ENCODE measurements around the gene IKBKE.
"Not testable (repeated sequence)": the region's sequence is repeated elsewhere in the genome, so short reads cannot be mapped to it uniquely, and the experiment has no call there.

IKBKE gene

DNA sequence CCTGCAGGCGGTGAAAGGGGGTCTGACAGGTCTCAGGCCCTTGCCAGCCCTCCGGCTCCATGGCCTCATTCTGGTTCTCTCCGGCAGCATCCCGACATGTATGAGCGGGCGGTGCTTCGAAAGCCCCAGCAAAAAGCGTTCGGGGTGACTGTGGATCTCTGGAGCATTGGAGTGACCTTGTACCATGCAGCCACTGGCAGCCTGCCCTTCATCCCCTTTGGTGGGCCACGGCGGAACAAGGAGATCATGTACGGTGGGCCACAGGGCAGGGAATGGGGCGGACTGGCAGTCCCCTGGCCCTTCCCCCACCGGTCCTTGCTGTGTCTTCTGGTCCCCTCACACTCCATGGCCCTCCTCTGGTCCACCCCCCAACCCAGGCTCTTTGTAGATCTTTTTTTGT is 6.3 kb downstream of the IKBKE start:
- no peak for DNase-seq

DNA sequence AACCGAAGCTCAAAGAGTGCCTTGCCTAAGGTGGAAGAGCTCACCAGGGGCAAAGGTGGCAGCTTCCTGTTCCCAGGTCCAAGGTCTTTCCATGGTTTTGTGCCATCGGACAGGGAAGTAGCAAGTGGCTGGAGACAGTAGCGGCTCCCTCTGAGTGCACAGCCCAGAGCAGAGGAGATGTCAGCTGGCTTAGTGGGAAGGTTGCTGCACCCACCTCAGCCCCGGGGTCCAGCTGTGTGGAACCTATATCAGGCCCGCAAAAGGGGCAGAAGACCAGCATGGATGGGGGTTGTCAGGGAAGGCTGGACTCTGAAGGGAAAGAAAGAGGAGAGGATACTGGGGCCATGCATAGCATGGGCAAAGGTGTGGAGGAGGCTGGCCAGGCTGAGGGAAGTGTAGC is 6.8 kb downstream of the IKBKE start:
- no peak for DNase-seq

DNA sequence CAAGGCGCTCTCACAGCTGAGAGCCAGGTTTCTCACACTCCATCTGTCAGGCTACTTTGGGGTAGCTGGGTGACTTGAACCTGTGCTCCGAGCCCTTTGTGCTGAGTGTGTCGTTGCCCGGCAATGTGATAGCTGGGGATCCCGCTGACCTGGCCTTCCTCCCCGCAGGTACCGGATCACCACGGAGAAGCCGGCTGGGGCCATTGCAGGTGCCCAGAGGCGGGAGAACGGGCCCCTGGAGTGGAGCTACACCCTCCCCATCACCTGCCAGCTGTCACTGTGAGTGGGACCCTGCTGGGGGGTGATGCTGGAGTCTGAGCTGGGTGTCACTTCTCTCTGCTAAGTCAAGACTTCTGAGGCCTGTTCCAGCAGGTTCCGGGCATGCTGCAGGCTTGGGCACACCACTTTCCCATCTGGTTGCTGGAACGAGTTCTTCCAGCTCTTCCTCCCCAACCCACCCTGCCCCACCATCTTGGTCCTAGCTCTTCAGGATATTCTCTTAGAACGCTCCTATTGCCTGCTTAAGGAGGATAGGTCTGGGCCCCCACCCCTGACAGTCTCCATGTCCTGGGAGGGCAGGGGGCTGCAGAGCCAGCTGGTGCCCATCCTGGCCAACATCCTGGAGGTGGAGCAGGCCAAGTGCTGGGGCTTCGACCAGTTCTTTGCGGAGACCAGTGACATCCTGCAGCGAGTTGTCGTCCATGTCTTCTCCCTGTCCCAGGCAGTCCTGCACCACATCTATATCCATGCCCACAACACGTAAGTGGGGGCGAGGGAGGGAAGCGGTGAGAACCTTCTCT is 7.5 kb downstream of the IKBKE start:
- peak; percentile 65 for DNase-seq

DNA sequence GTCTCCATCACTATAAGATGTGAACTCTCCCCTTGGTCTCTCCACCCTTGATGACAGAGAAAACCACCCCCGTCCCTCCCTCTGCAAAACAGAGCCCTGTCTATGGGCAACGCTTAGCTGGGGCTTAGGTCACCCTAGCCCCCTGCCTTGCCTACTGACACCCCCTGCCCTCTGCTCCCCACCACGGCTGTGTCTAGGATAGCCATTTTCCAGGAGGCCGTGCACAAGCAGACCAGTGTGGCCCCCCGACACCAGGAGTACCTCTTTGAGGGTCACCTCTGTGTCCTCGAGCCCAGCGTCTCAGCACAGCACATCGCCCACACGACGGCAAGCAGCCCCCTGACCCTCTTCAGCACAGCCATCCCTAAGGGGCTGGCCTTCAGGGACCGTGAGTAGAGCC is 8.5 kb downstream of the IKBKE start:
- DNase-seq: no peak

DNA sequence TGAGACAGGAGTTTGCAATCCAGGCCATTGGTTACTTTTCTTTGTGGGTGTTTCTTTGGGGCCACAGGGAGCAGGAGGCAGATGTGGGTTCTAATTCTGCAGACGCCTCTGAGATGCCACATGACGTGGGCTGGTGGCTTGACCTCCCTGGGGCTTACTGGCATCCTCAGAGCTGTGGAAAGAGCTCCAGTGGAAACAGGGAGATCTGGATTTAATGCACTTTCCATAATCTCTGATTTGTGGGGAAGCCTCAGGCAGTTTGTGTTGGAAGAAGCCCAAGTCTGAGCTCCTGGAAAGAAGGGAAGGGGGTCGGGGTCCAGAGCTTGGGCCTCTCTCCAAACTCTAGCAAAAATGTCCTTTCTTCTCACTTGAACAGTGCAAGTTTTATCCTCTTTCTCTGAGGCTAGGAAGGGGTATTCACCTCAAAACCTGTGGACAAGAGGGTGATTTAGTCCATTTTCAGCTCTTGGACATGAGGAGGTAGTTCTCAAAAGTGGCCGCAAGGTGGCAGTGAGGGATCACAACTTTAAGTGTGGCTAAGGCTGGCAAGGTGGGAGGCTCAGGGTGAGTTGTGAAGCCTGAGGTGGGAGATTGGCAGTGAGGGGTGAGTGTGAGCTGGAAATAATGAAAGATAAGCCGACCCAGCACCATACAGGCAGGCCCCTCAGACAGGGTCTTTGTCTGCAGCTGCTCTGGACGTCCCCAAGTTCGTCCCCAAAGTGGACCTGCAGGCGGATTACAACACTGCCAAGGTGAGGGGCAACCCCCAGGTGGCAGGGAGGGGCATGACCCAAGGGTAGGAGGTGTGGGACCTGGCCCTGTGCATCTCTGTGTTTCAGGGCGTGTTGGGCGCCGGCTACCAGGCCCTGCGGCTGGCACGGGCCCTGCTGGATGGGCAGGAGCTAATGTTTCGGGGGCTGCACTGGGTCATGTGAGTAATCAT is 9.2 kb downstream of the IKBKE start:
- DNase-seq: peak; percentile 71

DNA sequence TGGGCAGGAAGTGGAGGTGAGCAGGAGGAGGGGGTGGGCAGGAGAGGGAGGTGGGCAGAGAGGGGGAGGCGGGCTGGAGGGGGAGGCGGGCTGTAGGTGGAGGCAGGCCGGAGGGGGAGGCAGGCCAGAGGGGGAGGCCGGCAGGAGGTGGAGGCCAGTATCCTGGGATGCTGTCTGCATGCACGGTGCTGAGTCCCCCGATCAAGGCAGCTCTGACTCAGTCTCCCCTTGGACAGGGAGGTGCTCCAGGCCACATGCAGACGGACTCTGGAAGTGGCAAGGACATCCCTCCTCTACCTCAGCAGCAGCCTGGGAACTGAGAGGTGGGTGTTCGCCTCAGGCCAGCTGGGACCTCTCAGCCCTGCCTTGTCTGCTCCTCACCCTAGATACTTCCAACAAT is 9.9 kb downstream of the IKBKE start:
- no peak for DNase-seq

DNA sequence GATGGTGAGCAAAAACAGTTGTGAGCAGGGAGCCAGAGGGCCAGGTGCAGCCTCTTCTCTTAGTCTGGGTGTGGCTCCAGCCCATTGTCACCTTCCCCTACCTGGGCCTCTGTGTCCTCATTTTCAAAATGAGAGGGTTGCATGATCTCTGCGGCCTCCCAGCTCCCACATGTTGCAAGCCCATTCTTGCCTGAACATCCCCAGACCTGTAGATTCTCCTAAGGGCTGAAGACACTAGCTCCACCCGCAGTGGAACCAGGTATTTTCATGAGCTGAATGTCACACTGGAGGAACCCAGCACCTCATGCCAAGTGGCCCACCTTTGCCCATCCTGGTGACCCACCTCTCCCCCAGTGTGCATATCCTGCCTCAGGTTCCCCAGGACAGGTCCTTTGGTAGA is 12.3 kb downstream of the IKBKE start:
- DNase-seq: no peak

DNA sequence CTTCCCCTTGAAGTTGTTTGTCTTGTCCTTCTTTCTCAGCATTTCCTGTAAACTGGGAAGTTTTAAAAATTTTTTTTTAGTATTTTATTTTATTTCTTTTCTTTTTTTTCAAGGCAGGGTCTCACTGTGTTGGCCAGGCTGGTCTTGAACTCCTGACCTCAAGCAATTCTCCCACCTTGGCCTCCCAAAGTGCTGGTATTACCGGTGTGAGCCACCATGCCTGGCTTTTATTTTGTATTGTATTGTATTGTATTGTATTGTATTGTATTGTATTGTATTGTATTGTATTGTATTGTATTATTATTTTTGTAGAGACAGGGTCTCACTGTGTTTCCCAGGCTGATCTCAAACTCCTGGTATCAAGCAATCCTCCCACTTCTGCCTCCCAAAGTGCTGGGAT is 13.6 kb downstream of the IKBKE start:
- not testable (repeated sequence) for DNase-seq

DNA sequence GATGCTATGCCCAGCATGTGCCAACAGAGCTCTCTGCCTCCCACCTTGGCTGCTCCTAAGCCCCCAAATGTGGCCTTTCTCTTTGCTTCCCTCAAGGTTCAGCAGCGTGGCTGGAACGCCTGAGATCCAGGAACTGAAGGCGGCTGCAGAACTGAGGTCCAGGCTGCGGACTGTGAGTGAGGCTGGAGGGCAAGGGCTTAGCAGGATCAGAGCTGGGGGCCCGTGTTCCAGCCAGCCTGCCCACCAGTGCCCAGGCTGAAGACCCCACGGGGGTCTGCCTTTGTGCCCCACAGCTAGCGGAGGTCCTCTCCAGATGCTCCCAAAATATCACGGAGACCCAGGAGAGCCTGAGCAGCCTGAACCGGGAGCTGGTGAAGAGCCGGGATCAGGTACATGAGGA is 14.6 kb downstream of the IKBKE start:
- no peak for DNase-seq

DNA sequence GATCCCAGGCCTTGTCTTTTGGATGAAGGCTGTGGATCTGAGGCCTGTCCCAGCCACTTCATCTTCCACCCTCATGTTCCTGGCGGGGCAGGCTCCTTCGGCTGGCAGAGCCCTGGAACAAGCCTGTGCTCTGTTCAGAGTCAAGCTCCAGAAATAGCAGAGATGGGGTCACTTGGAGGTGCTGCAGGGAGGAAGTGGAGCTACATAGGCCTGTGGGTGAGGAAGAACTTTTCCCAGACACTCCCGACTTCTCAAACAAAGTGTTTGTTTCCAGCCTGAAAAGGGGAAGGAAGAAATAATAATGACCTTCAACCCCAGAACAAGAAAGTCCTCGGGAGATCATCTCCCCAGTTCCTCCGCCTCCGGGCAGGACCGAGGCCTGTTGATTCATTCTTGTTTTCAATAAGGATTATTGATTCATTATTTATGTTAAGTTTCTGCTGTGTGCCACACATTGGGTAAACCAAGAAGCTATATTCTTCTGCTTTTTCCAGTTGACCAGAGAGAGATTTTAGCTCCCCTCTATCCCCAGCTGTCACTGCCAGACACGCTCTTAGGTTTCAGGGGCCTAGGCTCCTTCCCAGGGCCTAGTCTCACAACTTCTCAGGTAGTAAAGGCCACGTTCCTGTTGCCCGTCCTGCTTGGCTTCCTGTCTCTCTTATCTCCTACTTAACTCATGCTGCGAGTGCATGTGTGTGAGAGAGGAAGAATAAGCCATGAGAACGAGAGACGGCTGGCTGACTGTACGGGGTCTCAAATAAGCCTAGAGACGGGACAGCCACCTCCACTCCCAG is 16.9 kb downstream of the IKBKE start:
- no peak for DNase-seq

DNA sequence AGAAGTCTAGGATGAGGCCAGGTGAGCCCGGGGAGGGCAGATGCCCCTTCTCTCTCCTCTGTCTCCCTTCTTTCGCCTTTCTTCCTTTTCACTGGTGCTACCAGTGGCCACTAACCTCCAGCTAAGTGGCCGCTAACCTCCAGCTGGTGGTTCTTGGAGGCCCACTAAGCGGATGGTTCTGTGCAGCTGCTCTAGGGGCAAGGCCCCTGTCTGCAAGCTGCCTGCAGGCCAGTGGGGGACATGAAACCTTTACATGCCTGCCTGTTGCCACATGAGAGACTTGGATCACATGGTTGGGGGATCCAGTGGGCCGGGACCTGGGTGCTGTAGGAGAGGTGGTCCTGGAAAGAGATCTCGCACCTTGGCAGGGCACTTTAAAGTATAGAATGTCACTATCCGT is 17.7 kb downstream of the IKBKE start:
- DNase-seq: no peak

DNA sequence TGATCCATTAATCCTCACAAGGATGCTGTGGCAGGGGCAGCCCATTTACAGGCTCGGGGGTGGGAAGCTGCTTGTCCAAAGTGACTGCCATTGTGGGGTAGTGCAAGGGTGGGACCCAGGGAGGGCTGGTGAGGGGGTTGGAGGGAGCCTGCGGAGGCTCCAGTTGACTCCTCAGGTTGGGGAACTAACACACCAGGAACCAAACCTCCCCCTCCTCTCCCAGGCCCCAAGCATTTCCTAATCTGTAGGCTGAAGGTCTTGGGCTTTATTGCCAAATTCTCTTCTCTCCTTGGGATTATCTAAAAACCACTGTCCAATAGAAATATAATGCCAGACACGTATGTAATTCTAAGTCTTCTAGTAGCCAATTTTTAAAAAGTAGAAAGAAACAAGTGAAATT is 18.2 kb downstream of the IKBKE start:
- no peak for DNase-seq

DNA sequence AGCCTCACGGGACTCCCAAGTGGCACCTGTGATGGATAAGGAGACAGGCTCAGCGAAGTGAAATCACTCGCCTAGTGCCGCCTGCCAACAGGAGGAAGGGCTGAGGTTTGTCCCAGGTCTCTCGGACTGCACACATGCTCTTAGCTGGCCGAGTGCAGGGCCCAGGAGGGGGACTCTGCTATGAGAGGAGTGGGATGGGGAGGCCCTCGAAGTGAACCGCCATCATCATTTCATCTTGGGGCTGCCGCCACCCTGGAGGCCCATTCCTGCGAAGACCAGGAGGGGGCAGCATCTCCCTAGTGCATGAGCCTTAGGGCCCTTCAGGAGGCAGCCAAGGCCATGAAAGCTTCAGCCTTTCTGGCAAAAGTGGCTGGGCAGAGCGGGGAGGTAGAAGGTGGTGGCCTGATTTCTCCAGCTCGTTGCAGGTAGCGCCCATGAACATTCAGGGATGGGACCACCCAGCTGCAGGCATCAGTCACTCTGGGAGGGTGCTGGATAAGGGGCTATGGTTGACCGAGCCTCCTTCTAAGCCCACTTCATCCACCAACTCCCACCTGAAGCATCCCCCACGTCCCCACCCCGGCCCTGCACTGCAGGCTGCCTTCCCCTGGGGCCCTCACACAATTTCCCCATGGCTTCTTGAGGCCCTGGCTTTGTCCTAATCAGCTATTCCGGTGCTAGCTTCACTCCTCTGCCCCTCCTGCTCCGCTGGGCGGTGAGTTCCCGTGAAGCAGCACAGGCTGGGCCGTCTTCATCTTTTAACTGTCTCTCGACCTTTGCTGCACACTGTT is 19.9 kb downstream of the IKBKE start:
- peak; percentile 40 for DNase-seq

DNA sequence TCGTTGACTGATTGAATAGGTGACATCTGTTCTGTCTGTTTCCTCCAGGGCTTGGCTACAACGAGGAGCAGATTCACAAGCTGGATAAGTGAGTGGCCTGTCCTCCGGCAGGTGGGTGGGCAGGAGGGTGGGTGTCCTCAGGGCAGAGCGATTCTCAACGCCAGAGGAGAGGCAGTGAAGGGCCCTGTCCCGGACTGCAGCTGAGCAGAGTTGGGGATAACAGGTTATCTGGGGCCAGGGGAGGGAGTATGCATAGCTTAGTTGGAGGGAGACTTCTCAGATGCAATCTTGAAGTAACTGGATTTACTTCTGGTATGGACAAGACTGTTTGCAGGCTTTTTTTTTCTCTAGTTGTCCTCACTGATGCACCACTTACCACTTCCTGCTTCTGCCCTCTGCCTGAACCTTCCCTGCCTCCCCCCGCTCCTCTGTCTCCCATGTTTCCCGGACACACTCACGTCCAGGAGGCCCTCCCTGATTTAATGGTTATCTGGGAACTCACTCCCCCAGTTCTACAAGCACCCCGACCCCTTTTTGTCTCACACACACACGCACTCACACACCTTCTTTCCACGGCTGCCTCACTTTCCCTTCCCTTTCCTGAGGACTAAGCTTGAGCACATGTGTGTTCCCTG is 20.6 kb downstream of the IKBKE start:
- no peak for DNase-seq

DNA sequence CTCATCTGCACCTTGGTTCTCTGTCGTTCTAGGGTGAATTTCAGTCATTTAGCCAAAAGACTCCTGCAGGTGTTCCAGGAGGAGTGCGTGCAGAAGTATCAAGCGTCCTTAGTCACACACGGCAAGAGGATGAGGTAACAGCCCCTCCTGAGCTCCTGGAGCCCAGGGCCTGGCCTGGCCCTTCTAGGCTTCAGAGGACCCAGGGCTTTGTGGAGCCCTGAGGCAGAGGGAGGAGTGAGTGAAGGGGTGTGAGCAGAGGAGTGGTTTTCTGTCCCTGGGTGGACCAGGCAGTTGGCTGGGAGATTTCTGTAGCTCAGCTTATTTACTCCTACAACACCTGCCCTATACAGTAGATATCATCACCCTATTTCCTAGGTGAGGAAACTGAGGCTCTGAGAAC is 21.3 kb downstream of the IKBKE start:
- no peak for DNase-seq

DNA sequence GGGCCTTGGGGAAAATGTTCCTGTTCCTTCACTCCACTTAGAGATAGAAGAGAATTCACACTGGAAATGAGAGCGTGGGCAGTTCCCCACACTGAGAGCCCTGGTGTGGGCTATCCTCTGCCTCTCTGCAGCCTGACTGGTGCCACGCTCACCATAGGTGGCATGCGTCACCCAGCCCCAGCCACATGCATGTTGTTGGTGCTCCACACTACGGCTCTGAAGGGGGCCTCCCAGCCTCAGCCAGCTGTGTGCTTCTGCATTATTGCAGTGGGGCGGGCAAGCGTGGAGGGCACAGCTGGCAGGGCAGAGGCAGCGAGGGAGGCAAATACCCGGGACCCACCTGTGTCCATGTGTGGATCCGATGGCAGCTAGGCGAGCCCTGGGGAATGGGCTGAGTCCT is 22.3 kb downstream of the IKBKE start:
- DNase-seq: no peak

DNA sequence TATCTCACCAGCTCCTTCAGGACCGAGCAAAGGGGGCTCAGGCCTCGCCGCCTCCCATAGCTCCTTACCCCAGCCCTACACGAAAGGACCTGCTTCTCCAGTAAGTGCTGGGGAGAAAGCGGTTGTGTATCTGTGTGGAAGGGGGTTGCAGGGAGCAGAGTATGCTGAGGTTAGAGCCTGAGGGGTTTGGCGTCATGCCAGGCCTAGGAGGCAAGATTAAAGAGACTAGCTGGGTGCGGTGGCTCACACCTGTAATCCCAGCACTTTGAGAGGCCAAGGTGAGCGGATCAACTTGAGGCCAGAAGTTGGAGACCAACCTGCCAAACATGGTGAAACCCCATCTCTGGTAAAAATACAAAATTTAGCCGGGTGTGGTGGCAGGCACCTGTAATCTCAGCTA is 23.0 kb downstream of the IKBKE start:
- DNase-seq: no peak

DNA sequence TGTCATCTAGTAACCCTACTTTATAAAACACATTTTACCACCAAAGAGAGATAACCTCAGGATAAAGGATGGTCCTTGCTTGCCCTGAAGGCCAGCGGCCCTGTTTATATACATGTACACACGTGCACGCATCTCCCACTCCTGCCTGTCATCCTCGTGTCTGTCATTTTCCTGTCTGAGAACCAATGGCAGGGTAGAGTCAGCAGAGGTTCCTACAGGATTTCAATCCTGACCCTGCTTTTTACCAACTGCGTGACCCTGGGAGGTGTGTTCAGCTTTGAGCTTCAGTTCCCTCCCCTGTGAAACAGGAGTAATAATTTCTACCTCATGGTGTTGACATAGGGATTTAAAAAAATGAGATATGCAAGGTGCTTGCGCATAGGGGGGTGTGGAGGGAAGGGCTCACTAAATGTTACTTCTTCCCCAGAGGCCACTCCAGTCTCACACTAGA is 24.8 kb downstream of the IKBKE start:
- DNase-seq: no peak

DNA sequence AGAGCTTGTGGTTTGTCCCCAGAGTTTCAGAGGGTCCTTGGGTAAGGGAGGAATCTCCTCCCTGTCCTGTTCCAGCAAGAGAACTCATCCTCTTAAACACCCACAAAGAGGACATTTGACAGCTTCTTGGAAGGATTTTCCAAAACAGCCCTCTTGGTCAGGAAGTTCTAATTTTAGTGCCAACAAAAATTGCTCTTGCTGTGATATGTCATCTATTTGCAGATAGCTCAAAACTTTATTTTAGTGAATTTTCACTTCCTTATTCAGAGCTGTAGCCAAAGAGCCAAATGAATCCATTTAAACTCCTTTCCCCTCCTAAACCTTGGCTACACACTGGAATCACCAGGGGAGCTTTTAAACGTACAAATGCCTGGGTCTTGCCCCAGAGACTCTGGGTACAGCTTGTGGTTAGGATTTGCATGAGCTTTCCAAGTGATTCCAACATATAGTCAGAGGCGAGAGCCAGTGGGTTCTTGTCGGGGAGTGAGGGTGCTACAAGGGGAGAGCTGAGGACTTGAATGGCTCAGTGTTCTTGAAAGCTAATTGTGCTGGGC is 25.3 kb downstream of the IKBKE start:
- no peak for DNase-seq

DNA sequence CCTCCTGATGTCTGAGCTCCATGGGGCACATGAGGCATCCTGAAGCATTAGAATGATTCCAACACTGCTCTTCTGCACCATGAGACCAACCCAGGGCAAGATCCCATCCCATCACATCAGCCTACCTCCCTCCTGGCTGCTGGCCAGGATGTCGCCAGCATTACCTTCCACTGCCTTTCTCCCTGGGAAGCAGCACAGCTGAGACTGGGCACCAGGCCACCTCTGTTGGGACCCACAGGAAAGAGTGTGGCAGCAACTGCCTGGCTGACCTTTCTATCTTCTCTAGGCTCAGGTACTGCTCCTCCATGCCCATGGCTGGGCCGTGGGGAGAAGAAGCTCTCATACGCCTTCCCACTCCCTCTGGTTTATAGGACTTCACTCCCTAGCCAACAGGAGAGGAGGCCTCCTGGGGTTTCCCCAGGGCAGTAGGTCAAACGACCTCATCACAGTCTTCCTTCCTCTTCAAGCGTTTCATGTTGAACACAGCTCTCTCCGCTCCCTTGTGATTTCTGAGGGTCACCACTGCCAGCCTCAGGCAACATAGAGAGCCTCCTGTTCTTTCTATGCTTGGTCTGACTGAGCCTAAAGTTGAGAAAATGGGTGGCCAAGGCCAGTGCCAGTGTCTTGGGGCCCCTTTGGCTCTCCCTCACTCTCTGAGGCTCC is 26.0 kb downstream of the IKBKE start:
- DNase-seq: no peak

DNA sequence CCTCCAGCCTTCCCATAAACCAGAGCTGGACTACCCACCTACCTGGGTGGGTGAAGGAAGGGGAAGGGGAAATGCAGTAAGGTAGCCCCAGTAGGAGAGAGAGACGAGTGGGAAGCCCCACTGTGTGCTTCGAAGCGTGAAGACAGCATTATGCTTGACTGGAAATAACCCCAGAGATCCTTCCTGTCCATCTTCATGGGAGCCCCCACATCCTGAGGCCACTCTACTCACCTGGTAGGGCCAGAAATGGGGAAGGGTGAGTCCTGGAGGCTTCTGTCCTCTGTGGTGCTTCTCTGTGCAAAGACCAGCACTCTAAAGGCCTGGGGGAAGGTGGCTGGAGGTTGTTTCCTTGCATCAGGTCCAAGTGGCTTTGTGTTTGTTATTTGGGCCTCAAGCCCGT is 27.1 kb downstream of the IKBKE start:
- no peak for DNase-seq
